GM19467 (cell line): ENCODE data around the gene VILL.
"Not testable (repeated sequence)": the region's sequence is repeated elsewhere in the genome, so short reads cannot be mapped to it uniquely, and the experiment has no call there.

Source experiments
- ATAC-seq: cut with Tn5 transposase; IDR thresholded peaks from one replicate; pipeline ENCODE4 v1.9.1; 2021; ENCODE audit warnings: mild to moderate bottlenecking, moderate library complexity; ENCODE audit not compliant: unreplicated experiment

VILL gene

GRCh38 chr3:37985637-37986320 lies 4.8 kb upstream of the VILL start:
- no peak for ATAC-seq

GRCh38 chr3:37986479-37987314 lies 3.9 kb upstream of the VILL start:
- no peak for ATAC-seq

- no peak for ATAC-seq
Measured at GRCh38 chr3:37987315-37987697, 3.3 kb upstream of the VILL start.

GRCh38 chr3:37987751-37988179 lies 2.8 kb upstream of the VILL start:
- ATAC-seq = no peak

- not testable (repeated sequence) for ATAC-seq
Measured at GRCh38 chr3:37988376-37988775, 2.2 kb upstream of the VILL start.

- no peak for ATAC-seq
Measured at GRCh38 chr3:37988931-37989525, 1.6 kb upstream of the VILL start.

GRCh38 chr3:37989821-37990480 lies 635 bp upstream of the VILL start:
- no peak for ATAC-seq

GRCh38 chr3:37991109-37991508 lies 523 bp downstream of the VILL start:
- no peak for ATAC-seq

- no peak for ATAC-seq
Measured at GRCh38 chr3:37991823-37992222, 1.2 kb downstream of the VILL start.

GRCh38 chr3:37992271-37993066 lies 1.9 kb downstream of the VILL start:
- no peak for ATAC-seq

- no peak for ATAC-seq
Measured at GRCh38 chr3:37993067-37993455, 2.5 kb downstream of the VILL start.

- ATAC-seq = no peak
Measured at GRCh38 chr3:37993460-37993819, 2.9 kb downstream of the VILL start.

GRCh38 chr3:37993820-37994638 lies 3.4 kb downstream of the VILL start:
- ATAC-seq = peak; percentile 48

GRCh38 chr3:37994639-37994972 lies 4.0 kb downstream of the VILL start:
- ATAC-seq = no peak

GRCh38 chr3:37995652-37996641 lies 5.4 kb downstream of the VILL start:
- no peak for ATAC-seq

GRCh38 chr3:37996785-37997301 lies 6.3 kb downstream of the VILL start:
- peak; percentile 39 for ATAC-seq

GRCh38 chr3:37997342-37997741 lies 6.8 kb downstream of the VILL start:
- ATAC-seq = no peak

- ATAC-seq = no peak
Measured at GRCh38 chr3:37997791-37998370, 7.3 kb downstream of the VILL start.
